ENCODE data around the gene SPO11. TPM values are rescaled to one million over a fixed set of nuclear protein-coding genes. Genes with fewer than 3 reads are reported as not detected.

The SPO11 gene
- total and polyA plus RNA-seq, 2 of the 8 experiments (the other 6 are each of a cell fraction or from before 2014, with no cell fraction given): not detected

- TF ChIP-seq EZH2 (IDR thresholded peaks at IDR 0.05; ENCODE audit: low read depth, low read length, severe bottlenecking): no peak
These were observed 1.8 kb upstream of the SPO11 start (continued) for GRCh38 chr20:57327820-57328219.

Data from H1 (cell line).